ENCODE results near the gene DCXR. TPM values are rescaled to one million over a fixed set of nuclear protein-coding genes. Genes with fewer than 3 reads are reported as not detected.

Gene DCXR
- total and polyA plus RNA-seq, 2 of the 4 experiments (the other 2 are of a cell fraction) = 36.6 to 139 TPM

GRCh38 chr17:82083009-82083408 is 45.5 kb upstream of the DCXR start:
- H4K5ac ChIP-seq (ENCODE audit: low read depth, low read length) = no peak overlapping the region
- ChIA-PET CTCF (no interaction called here), POLR2A (ENCODE audit: unreplicated experiment) (no interaction called here)
- no peak overlapping the region for H3K4ac ChIP-seq (ENCODE audit: low read depth, low read length)
- peaks cover 88% of the 10 kb centered on the region for H3K36me3 ChIP-seq (ENCODE audit: control insufficient read depth, insufficient read depth, low read length)
- no peaks in the 10 kb centered on the region for H3K9me1 ChIP-seq (ENCODE audit: insufficient read depth, low read length)
- H2AK5ac ChIP-seq (ENCODE audit: low read depth, low read length) = no peak overlapping the region
- H2BK20ac ChIP-seq (ENCODE audit: low read depth, low read length) = no peak overlapping the region
- H3K23ac ChIP-seq (ENCODE audit: low read depth, low read length) = no peak overlapping the region
- dilution Hi-C loops (cut with HindIII; ENCODE audit: low sequenced_read_pairs, unreplicated experiment) = no loop called here
- H4K91ac ChIP-seq (ENCODE audit: insufficient read depth, low read depth, low read length) = no peak overlapping the region
- H3K4me1 ChIP-seq (ENCODE audit: control insufficient read depth, insufficient read depth, low read length) = no peaks in the 10 kb centered on the region
- no TSS peak for BruUV-seq (replicated peaks)
- no peak overlapping the region for H3K9ac ChIP-seq (ENCODE audit: low read depth, low read length)
- H3K18ac ChIP-seq (ENCODE audit: low read depth, low read length) = no peak overlapping the region
- no peak overlapping the region for H2AFZ ChIP-seq (replicated peaks; ENCODE audit: low read length, poor library complexity)
- H4K20me1 ChIP-seq (ENCODE audit: insufficient read depth, low read length) = no peaks in the 10 kb centered on the region; the same call in none of the 2 replicates
- in situ Hi-C loops (cut with MboI; ENCODE audit: low sequenced_read_pairs) = no loop called here
- H3K79me1 ChIP-seq (ENCODE audit: low read depth in 1 of 2, low read length in 2 of 2) = no peaks in the 10 kb centered on the region; a peak in 1 of 4 replicates
- WGBS, 2 experiments (ENCODE audit: extremely low coverage in 2 of 2, insufficient read length in 1 of 2) = 95% methylated on average over 20 of the region's 24 CpGs; no CpG with 5 or more reads in 1 of the 2 experiments
- no peak overlapping the region for H2BK5ac ChIP-seq (ENCODE audit: low read depth, low read length, poor library complexity, severe bottlenecking)
- H3K56ac ChIP-seq (ENCODE audit: extremely low read depth, insufficient read depth, low read length) = no peak overlapping the region
- no peak overlapping the region for H3K4me2 ChIP-seq (ENCODE audit: low read depth, low read length)
- no peaks in the 10 kb centered on the region for H3K27me3 ChIP-seq (ENCODE audit: control insufficient read depth, insufficient read depth, low read length)
- ATAC-seq (ENCODE audit: low read depth) = no peak
- DNase-seq = no peak
- no peak overlapping the region for H2BK120ac ChIP-seq (ENCODE audit: low read depth, low read length)
- TF ChIP-seq CHD1 (IDR thresholded peaks at IDR 0.05; ENCODE audit: low read depth, low read length) (no peak), RFX5 (IDR thresholded peaks at IDR 0.05; ENCODE audit: low read depth, low read length) (no peak), BHLHE40 (IDR thresholded peaks at IDR 0.05; ENCODE audit: low read depth, low read length) (no peak), SMC3 (IDR thresholded peaks at IDR 0.05; ENCODE audit: low read depth, low read length) (no peak), POLR2A (IDR thresholded peaks at IDR 0.05; ENCODE audit: low read depth, low read length) (no peak), MAFK (IDR thresholded peaks at IDR 0.05; ENCODE audit: low read depth, low read length) (no peak), CTCF (conservative IDR thresholded peaks at IDR 0.05; ENCODE audit: low read depth, low read length) (no peak), CEBPB (IDR thresholded peaks at IDR 0.05; ENCODE audit: low read depth, low read length) (no peak), ELK1 (IDR thresholded peaks at IDR 0.05; ENCODE audit: borderline replicate concordance, low read depth, low read length) (no peak), USF2 (IDR thresholded peaks at IDR 0.05; ENCODE audit: low read depth, low read length) (no peak)
- no peaks in the 10 kb centered on the region for H3K9me3 ChIP-seq (ENCODE audit: control insufficient read depth, insufficient read depth, low read length)
- intact Hi-C loops (cut with micrococcal nuclease) = no loop called here
- no peak overlapping the region for H3K14ac ChIP-seq (replicated peaks; ENCODE audit: low read depth, low read length)
- H4K8ac ChIP-seq (ENCODE audit: low read depth in 2 of 2, low read length in 2 of 2) = no peak overlapping the region
- no peak overlapping the region for H3K27ac ChIP-seq (ENCODE audit: insufficient read depth, low read length)
- no peak overlapping the region for H2AK9ac ChIP-seq (replicated peaks; ENCODE audit: low read depth, low read length, poor library complexity)
- no peak overlapping the region for H3K4me3 ChIP-seq (ENCODE audit: insufficient read depth, low read depth, low read length)
- no peak overlapping the region for H2BK15ac ChIP-seq (ENCODE audit: low read depth, low read length)

Data from IMR-90 (cell line).